IPS DF 4.7 (cell line): ENCODE measurements around the gene EPHB1.
A peak's percentile ranks its signal among the peaks of the same experiment; 100 is the strongest.

ENCODE experiments used
- DNase-seq: peaks from one replicate; pipeline ENCODE4 v3.0.0-alpha.2; 2013; ENCODE audit warnings: low spot score; ENCODE audit errors: extremely low read depth

The EPHB1 gene

GRCh38 chr3:135079095-135079494 is 284.0 kb downstream of the EPHB1 start:
- no peak for DNase-seq

- no peak for DNase-seq
Measured at GRCh38 chr3:135081451-135081850, 286.4 kb downstream of the EPHB1 start.

- DNase-seq, result no peak
Measured at GRCh38 chr3:135081856-135082434, 286.9 kb downstream of the EPHB1 start.

- DNase-seq, result no peak
Measured at GRCh38 chr3:135082706-135083105, 287.6 kb downstream of the EPHB1 start.

GRCh38 chr3:135083179-135083578 is 288.1 kb downstream of the EPHB1 start:
- DNase-seq, result no peak

GRCh38 chr3:135083756-135084155 is 288.7 kb downstream of the EPHB1 start:
- DNase-seq, result no peak

- no peak for DNase-seq
Measured at GRCh38 chr3:135084405-135084804, 289.3 kb downstream of the EPHB1 start.

GRCh38 chr3:135084976-135085375 is 289.9 kb downstream of the EPHB1 start:
- no peak for DNase-seq

GRCh38 chr3:135085652-135086436 is 290.8 kb downstream of the EPHB1 start:
- no peak for DNase-seq

- no peak for DNase-seq
Measured at GRCh38 chr3:135087782-135088181, 292.7 kb downstream of the EPHB1 start.

- DNase-seq, result no peak
Measured at GRCh38 chr3:135089451-135089850, 294.4 kb downstream of the EPHB1 start.

- no peak for DNase-seq
Measured at GRCh38 chr3:135090020-135090717, 295.1 kb downstream of the EPHB1 start.

GRCh38 chr3:135091946-135092345 is 296.9 kb downstream of the EPHB1 start:
- DNase-seq, result no peak

GRCh38 chr3:135093121-135093520 is 298.1 kb downstream of the EPHB1 start:
- no peak for DNase-seq

GRCh38 chr3:135097276-135097946 is 302.4 kb downstream of the EPHB1 start:
- DNase-seq, result no peak

- no peak for DNase-seq
Measured at GRCh38 chr3:135099734-135100355, 304.8 kb downstream of the EPHB1 start.

GRCh38 chr3:135100366-135100765 is 305.3 kb downstream of the EPHB1 start:
- no peak for DNase-seq

GRCh38 chr3:135103917-135104316 is 308.9 kb downstream of the EPHB1 start:
- no peak for DNase-seq

- peak; percentile 11 for DNase-seq
Measured at GRCh38 chr3:135106445-135106844, 311.4 kb downstream of the EPHB1 start.

GRCh38 chr3:135107043-135107442 is 312.0 kb downstream of the EPHB1 start:
- DNase-seq, result no peak

GRCh38 chr3:135109681-135110080 is 314.6 kb downstream of the EPHB1 start:
- no peak for DNase-seq
